Gastrocnemius medialis (tissue), 4 donors: ENCODE data around the gene MAPK8IP1. TPM values are rescaled to one million over a fixed set of nuclear protein-coding genes. Genes with fewer than 3 reads are reported as not detected.

Experiments used
- ATAC-seq, 2 donors: fragments of 150-250 bp; one replicate each; pipeline ENCODE4 v1.9.1; 2016
- DNase-seq, 2 donors: peaks; one replicate each; pipeline ENCODE4 v3.0.0-alpha.2; 2019
- H3K27ac ChIP-seq, 4 donors: fragments of 200-600 bp; sonication (generic); 1 replicate in 1 of 4; 2 replicates in 3 of 4; pipeline ENCODE4 v1.5.1; 2016 to 2018; ENCODE audit warnings: mild to moderate bottlenecking in 2 of 4, moderate library complexity in 1 of 4
- H3K27me3 ChIP-seq, 3 donors: fragments of 200-600 bp; sonication (generic) in 2 of 3; 1 replicate in 1 of 3; 2 replicates in 2 of 3; pipeline versions ENCODE4 v1.5.1 to v1.6.0; 2016 to 2019; ENCODE audit warnings: mild to moderate bottlenecking in 1 of 3, moderate library complexity in 1 of 3
- H3K36me3 ChIP-seq, 2 donors: fragments of 200-600 bp; sonication (generic) in 1 of 2; one replicate each; pipeline ENCODE4 v1.5.1; 2017 to 2018
- H3K4me1 ChIP-seq, 2 donors: fragments of 200-600 bp; sonication (generic) in 1 of 2; one replicate each; pipeline ENCODE4 v1.5.1; 2016 to 2017; ENCODE audit warnings: mild to moderate bottlenecking in 2 of 2
- H3K4me3 ChIP-seq, 4 donors: fragments of 200-600 bp; sonication (generic) in 3 of 4; 1 replicate in 1 of 4; 2 replicates in 3 of 4; pipeline ENCODE4 v1.5.1; 2016 to 2019; ENCODE audit warnings: mild to moderate bottlenecking in 2 of 4
- H3K9me3 ChIP-seq, 3 donors: fragments of 200-600 bp; sonication (generic) in 2 of 3; 1 replicate in 1 of 3; 2 replicates in 2 of 3; pipeline ENCODE4 v1.5.1; 2016 to 2019
- CTCF ChIP-seq, 5 experiments: fragments of 450-650 bp in 3 of 5; fragments of 200-600 bp in 2 of 5; sonication (generic) in 2 of 5; IDR thresholded peaks in 4 of 5; conservative IDR thresholded peaks in 1 of 5; 1 replicate in 4 of 5; 2 replicates in 1 of 5; pipeline ENCODE4 v1.5.1; 2016 to 2019; ENCODE audit warnings: antibody characterized with exemption in 5 of 5, mild to moderate bottlenecking in 3 of 5, moderate library complexity in 3 of 5
- POLR2A ChIP-seq, 2 donors: fragments of 450-650 bp; IDR thresholded peaks; one replicate each; pipeline ENCODE4 v1.6.1; 2017; ENCODE audit warnings: antibody characterized with exemption in 2 of 2, mild to moderate bottlenecking in 2 of 2, moderate library complexity in 2 of 2
- in situ Hi-C, 4 donors: fragments of 200-750 bp; cut with MboI; loops; one replicate each; pipeline versions ENCODE4 v1.15.0 to v1.8.0; 2017; ENCODE audit warnings: low sequenced_read_pairs in 4 of 4
- intact Hi-C: fragments of 100-400 bp; cut with DNase I; formaldehyde crosslinking; loops from one replicate; pipeline ENCODE4 v1.15.1; 2023; ENCODE audit warnings: low total_unique reads
- total RNA-seq, 4 donors: library from RNA; depleted of rRNA; stranded (reverse); fragments of >200 nt; gene quantifications; one replicate each; pipeline versions ENCODE4 v1.1.0 to v1.2.3, GENCODE V29; 2016

The MAPK8IP1 gene
- total RNA-seq, 4 donors from 2014 or later: 1.4 to 4.0 (median 1.9) TPM

GRCh38 chr11:45856044-45856468 is 29.4 kb upstream of the MAPK8IP1 start:
- peaks cover 97 to 99% of the 10 kb centered on the region in 2 donors for H3K4me1 ChIP-seq
- no peaks in the 10 kb centered on the region for H3K36me3 ChIP-seq
- no peak overlapping the region for H3K4me3 ChIP-seq
- no peak for TF ChIP-seq CTCF (IDR thresholded peaks at IDR 0.05 in 4 of 5, conservative IDR thresholded peaks at IDR 0.05 in 1 of 5)
- TF ChIP-seq POLR2A (IDR thresholded peaks at IDR 0.05): no peak
- intact Hi-C loops (loop anchor here (5.0 to 10.0 kb wide), 2 partner anchors 119 to 1569 kb away; partner anchors contain the start of gene PSMC3), in situ Hi-C loops (no loop called here)
- DNase-seq (no peak), ATAC-seq (no peak)
- H3K27ac ChIP-seq: peak overlapping the region; percentile 91 to 99 (median 99)
- no peaks in the 10 kb centered on the region for H3K27me3 ChIP-seq
- no peaks in the 10 kb centered on the region for H3K9me3 ChIP-seq

GRCh38 chr11:45857961-45858474 is 27.4 kb upstream of the MAPK8IP1 start:
- peaks cover 84 to 85% of the 10 kb centered on the region in 2 donors for H3K4me1 ChIP-seq
- intact Hi-C loops: loop anchor here (5.0 to 10.0 kb wide), 2 partner anchors 121 to 1567 kb away; partner anchors contain the start of gene PSMC3
- ATAC-seq (peak; percentile 42), DNase-seq (peak; percentile 50 to 68)
- peaks cover 0 to 19% of the 10 kb centered on the region in 2 donors for H3K36me3 ChIP-seq
- H3K27ac ChIP-seq: peak overlapping the region; percentile 91 to 99 (median 99)
- no peak overlapping the region for H3K4me3 ChIP-seq
- no peaks in the 10 kb centered on the region for H3K9me3 ChIP-seq
- in situ Hi-C loops: no loop called here
- no peak for TF ChIP-seq CTCF (IDR thresholded peaks at IDR 0.05 in 4 of 5, conservative IDR thresholded peaks at IDR 0.05 in 1 of 5)
- TF ChIP-seq POLR2A (IDR thresholded peaks at IDR 0.05): no peak
- no peaks in the 10 kb centered on the region for H3K27me3 ChIP-seq

- peak overlapping the region in 1 of 4 donors; percentile 19 for H3K4me3 ChIP-seq
Observed at GRCh38 chr11:45858751-45859398, 26.6 kb upstream of the MAPK8IP1 start.

GRCh38 chr11:45859661-45860140 is 25.8 kb upstream of the MAPK8IP1 start:
- peaks cover 67 to 69% of the 10 kb centered on the region in 2 donors for H3K4me1 ChIP-seq
- peak overlapping the region in 1 of 4 donors; percentile 19 for H3K4me3 ChIP-seq
- no peaks in the 10 kb centered on the region for H3K9me3 ChIP-seq
- DNase-seq: peak; percentile 91 to 96
- TF ChIP-seq CTCF (IDR thresholded peaks at IDR 0.05 in 4 of 5, conservative IDR thresholded peaks at IDR 0.05 in 1 of 5): no peak
- peak; percentile 55 to 59 for TF ChIP-seq POLR2A (IDR thresholded peaks at IDR 0.05)
- intact Hi-C loops: loop anchor here (5.0 to 10.0 kb wide), 4 partner anchors 58 to 1565 kb away; partner anchors contain the start of genes PEX16, PHF21A and PSMC3
- no peaks in the 10 kb centered on the region for H3K27me3 ChIP-seq
- peaks cover 0 to 36% of the 10 kb centered on the region in 2 donors for H3K36me3 ChIP-seq
- peak; percentile 70 to 74 for ATAC-seq
- H3K27ac ChIP-seq: peak overlapping the region; percentile 91 to 99 (median 99)
- in situ Hi-C loops: no loop called here

More at GRCh38 chr11:45858751-45859398, 26.6 kb upstream of the MAPK8IP1 start:
- DNase-seq (no peak), ATAC-seq (no peak)
- Histone ChIP-seq H3K27me3 (no peaks in the 10 kb centered on the region), H3K4me1 (peaks cover 76 to 77% of the 10 kb centered on the region in 2 donors), H3K9me3 (no peaks in the 10 kb centered on the region), H3K27ac (peak overlapping the region; percentile 91 to 99 (median 99)), H3K36me3 (peaks cover 0 to 28% of the 10 kb centered on the region in 2 donors)
- in situ Hi-C loops (no loop called here), intact Hi-C loops (loop anchor here (5.0 to 10.0 kb wide), 2 partner anchors 122 to 1566 kb away; partner anchors contain the start of gene PSMC3)
- TF ChIP-seq CTCF (IDR thresholded peaks at IDR 0.05 in 4 of 5, conservative IDR thresholded peaks at IDR 0.05 in 1 of 5) (no peak), POLR2A (IDR thresholded peaks at IDR 0.05) (no peak)
